ENCODE measurements around the gene FARS2.

- TF ChIP-seq POLR2A (IDR thresholded peaks at IDR 0.05; ENCODE audit: low read depth, low read length) (no peak), TAF1 (IDR thresholded peaks at IDR 0.05; ENCODE audit: borderline replicate concordance, low read depth, low read length) (no peak)
These were observed 45.7 kb downstream of the FARS2 start for GRCh38 chr6:5307058-5307457.
